Measurements from ENCODE around the gene DTX2.
"Not testable (repeated sequence)": the region's sequence is repeated elsewhere in the genome, so short reads cannot be mapped to it uniquely, and the experiment has no call there.

DTX2 gene

DNA sequence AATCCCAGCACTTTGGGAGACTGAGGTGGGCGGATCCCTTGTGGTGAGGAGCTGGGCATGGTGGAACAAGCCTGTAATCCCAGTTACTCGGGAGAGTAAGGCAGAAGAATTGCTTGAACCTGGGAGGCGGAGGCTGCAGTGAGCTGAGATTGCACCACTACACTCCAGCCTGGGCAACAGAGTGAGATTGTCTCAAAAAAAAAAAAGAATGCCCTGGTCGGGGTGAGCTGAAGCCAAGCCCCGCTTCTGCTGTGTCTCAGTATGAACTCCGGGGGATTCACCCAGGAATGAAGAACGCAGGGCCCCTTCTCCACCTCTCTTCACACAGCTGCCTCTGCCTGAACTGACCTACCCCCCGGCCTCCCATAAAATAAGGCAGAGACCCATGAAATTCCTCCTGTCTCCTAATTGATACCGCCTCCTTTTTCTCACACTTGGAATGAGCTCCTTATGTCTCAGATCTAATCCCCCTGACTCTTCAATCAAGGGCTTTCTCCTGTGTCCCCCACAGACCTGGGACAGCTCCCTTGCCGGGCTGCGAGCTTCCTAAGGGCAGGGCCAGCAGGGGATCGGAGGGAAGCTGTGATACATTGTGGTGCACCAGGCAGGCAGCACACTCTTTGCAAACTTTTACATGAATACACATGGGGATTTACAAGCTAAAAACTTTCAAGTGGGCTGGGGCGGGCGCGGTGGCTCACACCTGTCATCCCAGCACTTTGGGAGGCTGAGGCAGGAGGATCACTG, 37.7 kb upstream of the DTX2 start:
- H4K12ac ChIP-seq (ENCODE audit: low read depth, low read length): no peak overlapping the region
- WGBS (ENCODE audit: extremely low coverage, insufficient coverage, insufficient read length): no CpG with 5 or more reads among the region's 15 CpGs

DNA sequence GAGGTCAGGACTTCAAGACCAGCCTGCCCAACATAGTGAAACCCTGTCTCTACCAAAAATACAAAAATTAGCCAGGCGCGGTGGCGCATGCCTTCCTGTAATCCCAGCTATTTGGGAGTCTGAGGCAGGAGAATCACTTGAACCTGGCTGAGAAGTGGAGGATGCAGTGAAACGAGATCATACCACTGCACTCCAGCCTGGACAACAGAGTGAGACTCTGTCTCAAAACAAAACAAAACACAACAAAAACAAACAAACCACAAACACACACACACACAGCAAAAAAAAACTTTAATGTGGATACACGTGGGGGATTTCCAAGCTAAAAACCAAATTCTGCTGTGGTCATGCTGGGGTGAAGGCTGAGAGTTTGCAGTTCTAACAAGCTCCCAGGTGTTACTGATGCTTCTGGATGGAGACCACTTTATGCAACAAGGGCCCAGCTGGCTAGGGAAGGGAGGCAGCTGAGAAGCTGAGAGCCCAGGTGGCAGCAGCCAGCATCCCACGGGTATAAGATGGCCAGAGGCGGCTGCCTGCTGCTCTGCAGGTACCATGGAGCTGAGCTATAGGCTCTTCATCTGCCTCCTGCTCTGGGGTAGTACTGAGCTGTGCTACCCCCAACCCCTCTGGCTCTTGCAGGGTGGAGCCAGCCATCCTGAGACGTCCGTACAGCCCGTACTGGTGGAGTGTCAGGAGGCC, 36.9 kb upstream of the DTX2 start, which contains the start of gene ZP3:
TSS of gene ZP3 (plus strand) at position 538 of the 699 bp plus-strand sequence. CDS start at position 553, 15 bp downstream.
- no CpG with 5 or more reads among the region's 10 CpGs for WGBS (ENCODE audit: extremely low coverage, insufficient coverage, insufficient read length)
- Histone ChIP-seq H2BK5ac (ENCODE audit: low read depth, low read length, poor library complexity) (peak within 1 kb of the TSS; percentile 57), H3K9me3 (ENCODE audit: insufficient read depth, low read depth, low read length) (no peaks in the 10 kb centered on the region), H4K12ac (ENCODE audit: low read depth, low read length) (no peak within 1 kb of the TSS), H2AFZ (ENCODE audit: insufficient read depth, low read length, poor library complexity) (no peak within 1 kb of the TSS), H4K8ac (ENCODE audit: low read depth, low read length) (peak within 1 kb of the TSS; percentile 37), H3K79me1 (ENCODE audit: low read length) (peaks cover 9% of the 10 kb centered on the region), H2AK5ac (ENCODE audit: low read length) (peak within 1 kb of the TSS; percentile 85), H2BK12ac (ENCODE audit: low read length) (peak within 1 kb of the TSS; percentile 93), H2BK120ac (ENCODE audit: insufficient read depth, low read length, poor library complexity) (peak within 1 kb of the TSS; percentile 90), H3K79me2 (ENCODE audit: control insufficient read depth, insufficient read depth, low read length, poor library complexity) (no peaks in the 10 kb centered on the region), H3K4me3 (ENCODE audit: low read depth, low read length) (no peak within 1 kb of the TSS), H3K4me2 (ENCODE audit: low read length) (no peak within 1 kb of the TSS), H3K27ac (ENCODE audit: low read depth, low read length) (peak within 1 kb of the TSS; percentile 64), H3K23ac (ENCODE audit: low read length) (no peak within 1 kb of the TSS), H3K36me3 (ENCODE audit: control insufficient read depth in 1 of 2, insufficient read depth in 2 of 2, low read length in 2 of 2) (no peaks in the 10 kb centered on the region), H3K4ac (ENCODE audit: low read depth, low read length) (peak within 1 kb of the TSS; percentile 78), H3K9ac (ENCODE audit: low read length) (no peak within 1 kb of the TSS), H3K27me3 (ENCODE audit: insufficient read depth, low read length) (no peaks in the 10 kb centered on the region), H3K14ac (ENCODE audit: low read length) (peak within 1 kb of the TSS; percentile 71), H3K4me1 (ENCODE audit: control insufficient read depth in 1 of 2, insufficient read depth in 2 of 2, low read length in 2 of 2) (peaks cover 13% of the 10 kb centered on the region in 2 experiments), H4K91ac (ENCODE audit: low read depth, low read length) (peak within 1 kb of the TSS; percentile 86), H3K18ac (ENCODE audit: low read length) (peak within 1 kb of the TSS; percentile 48)
- DNase-seq: peak in 1 of 2 donors; percentile 30

More for the DNA sequence above, 37.7 kb upstream of the DTX2 start:
- Histone ChIP-seq H2BK12ac (ENCODE audit: low read length) (peak overlapping the region; percentile 93), H3K9ac (ENCODE audit: low read length) (no peak overlapping the region), H3K18ac (ENCODE audit: low read length) (peak overlapping the region; percentile 48), H2BK5ac (ENCODE audit: low read depth, low read length, poor library complexity) (peak overlapping the region; percentile 57), H3K27ac (ENCODE audit: low read depth, low read length) (peak overlapping the region; percentile 64), H3K9me3 (ENCODE audit: insufficient read depth, low read depth, low read length) (no peaks in the 10 kb centered on the region), H3K23ac (ENCODE audit: low read length) (no peak overlapping the region), H3K79me2 (ENCODE audit: control insufficient read depth, insufficient read depth, low read length, poor library complexity) (no peaks in the 10 kb centered on the region), H3K4me3 (ENCODE audit: low read depth, low read length) (no peak overlapping the region), H2AFZ (ENCODE audit: insufficient read depth, low read length, poor library complexity) (no peak overlapping the region), H3K36me3 (ENCODE audit: control insufficient read depth in 1 of 2, insufficient read depth in 2 of 2, low read length in 2 of 2) (no peaks in the 10 kb centered on the region), H2BK120ac (ENCODE audit: insufficient read depth, low read length, poor library complexity) (peak overlapping the region; percentile 90), H3K79me1 (ENCODE audit: low read length) (peaks cover 9% of the 10 kb centered on the region), H3K14ac (ENCODE audit: low read length) (peak overlapping the region; percentile 71), H4K8ac (ENCODE audit: low read depth, low read length) (peak overlapping the region; percentile 37), H2AK5ac (ENCODE audit: low read length) (peak overlapping the region; percentile 85), H3K4me2 (ENCODE audit: low read length) (no peak overlapping the region), H3K27me3 (ENCODE audit: insufficient read depth, low read length) (no peaks in the 10 kb centered on the region), H4K91ac (ENCODE audit: low read depth, low read length) (peak overlapping the region; percentile 86), H3K4ac (ENCODE audit: low read depth, low read length) (peak overlapping the region; percentile 78), H3K4me1 (ENCODE audit: control insufficient read depth in 1 of 2, insufficient read depth in 2 of 2, low read length in 2 of 2) (peaks cover 13% of the 10 kb centered on the region in 2 experiments)
- DNase-seq: peak in 1 of 2 donors; percentile 27

DNA sequence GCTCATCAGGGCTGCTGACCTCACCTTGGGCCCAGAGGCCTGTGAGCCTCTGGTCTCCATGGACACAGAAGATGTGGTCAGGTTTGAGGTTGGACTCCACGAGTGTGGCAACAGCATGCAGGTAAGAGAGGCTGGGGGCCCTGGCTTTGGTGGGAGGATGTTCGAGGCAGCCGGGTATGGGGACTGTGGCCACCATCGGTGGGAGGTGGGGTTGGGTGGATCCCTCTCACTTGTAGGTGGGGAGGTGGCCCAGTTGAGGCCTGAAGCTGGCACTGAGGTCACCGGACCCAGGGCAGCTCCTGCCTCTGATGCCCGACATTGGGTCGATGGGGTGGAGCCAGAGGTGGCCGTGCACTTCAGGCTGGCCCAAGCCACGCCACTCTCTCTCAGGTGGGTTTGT, 36.4 kb upstream of the DTX2 start:
- Histone ChIP-seq H2AK5ac (ENCODE audit: low read length) (peak overlapping the region; percentile 18), H3K4ac (ENCODE audit: low read depth, low read length) (no peak overlapping the region), H3K79me1 (ENCODE audit: low read length) (peaks cover 9% of the 10 kb centered on the region), H3K4me3 (ENCODE audit: low read depth, low read length) (no peak overlapping the region), H3K79me2 (ENCODE audit: control insufficient read depth, insufficient read depth, low read length, poor library complexity) (no peaks in the 10 kb centered on the region), H4K91ac (ENCODE audit: low read depth, low read length) (peak overlapping the region; percentile 60), H2BK120ac (ENCODE audit: insufficient read depth, low read length, poor library complexity) (peak overlapping the region; percentile 1), H3K18ac (ENCODE audit: low read length) (no peak overlapping the region), H3K4me2 (ENCODE audit: low read length) (no peak overlapping the region), H2BK12ac (ENCODE audit: low read length) (peak overlapping the region; percentile 6), H4K12ac (ENCODE audit: low read depth, low read length) (no peak overlapping the region), H4K8ac (ENCODE audit: low read depth, low read length) (no peak overlapping the region), H3K27me3 (ENCODE audit: insufficient read depth, low read length) (no peaks in the 10 kb centered on the region), H3K27ac (ENCODE audit: low read depth, low read length) (no peak overlapping the region), H3K9me3 (ENCODE audit: insufficient read depth, low read depth, low read length) (no peaks in the 10 kb centered on the region), H3K23ac (ENCODE audit: low read length) (no peak overlapping the region), H2AFZ (ENCODE audit: insufficient read depth, low read length, poor library complexity) (no peak overlapping the region), H3K9ac (ENCODE audit: low read length) (no peak overlapping the region), H3K4me1 (ENCODE audit: control insufficient read depth in 1 of 2, insufficient read depth in 2 of 2, low read length in 2 of 2) (peaks cover 13% of the 10 kb centered on the region in 2 experiments), H2BK5ac (ENCODE audit: low read depth, low read length, poor library complexity) (no peak overlapping the region), H3K36me3 (ENCODE audit: control insufficient read depth in 1 of 2, insufficient read depth in 2 of 2, low read length in 2 of 2) (no peaks in the 10 kb centered on the region), H3K14ac (ENCODE audit: low read length) (no peak overlapping the region)
- no CpG with 5 or more reads among the region's 9 CpGs for WGBS (ENCODE audit: extremely low coverage, insufficient coverage, insufficient read length)
- peak in 1 of 2 donors; percentile 20 for DNase-seq

DNA sequence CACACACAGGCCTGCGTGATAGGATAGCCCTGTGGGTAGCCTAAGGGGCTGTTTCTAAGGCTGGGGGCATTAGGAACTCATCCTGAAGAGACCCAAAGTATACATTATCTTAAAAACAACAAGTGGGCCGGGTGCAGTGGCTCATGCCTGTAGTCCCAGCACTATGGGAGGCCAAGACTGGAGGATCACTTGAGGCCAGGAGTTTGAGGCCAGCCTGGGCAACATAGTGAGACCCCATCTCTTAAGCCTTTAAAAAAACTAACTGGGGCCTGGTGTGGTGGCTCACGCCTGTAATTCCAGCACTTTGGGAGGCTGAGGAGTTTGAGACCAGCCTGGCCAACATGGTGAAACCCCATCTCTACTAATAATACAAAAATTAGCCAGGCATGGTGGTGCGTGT, 36.0 kb upstream of the DTX2 start:
- H4K12ac ChIP-seq (ENCODE audit: low read depth, low read length); H2BK5ac ChIP-seq (ENCODE audit: low read depth, low read length, poor library complexity); H3K27me3 ChIP-seq (ENCODE audit: insufficient read depth, low read length); H3K18ac ChIP-seq (ENCODE audit: low read length); H3K27ac ChIP-seq (ENCODE audit: low read depth, low read length); H3K23ac ChIP-seq (ENCODE audit: low read length); H3K36me3 ChIP-seq (ENCODE audit: control insufficient read depth in 1 of 2, insufficient read depth in 2 of 2, low read length in 2 of 2); H3K4me2 ChIP-seq (ENCODE audit: low read length); H2AFZ ChIP-seq (ENCODE audit: insufficient read depth, low read length, poor library complexity); H3K79me1 ChIP-seq (ENCODE audit: low read length); H3K4ac ChIP-seq (ENCODE audit: low read depth, low read length); H2AK5ac ChIP-seq (ENCODE audit: low read length); H3K9me3 ChIP-seq (ENCODE audit: insufficient read depth, low read depth, low read length); H3K14ac ChIP-seq (ENCODE audit: low read length); DNase-seq; H4K8ac ChIP-seq (ENCODE audit: low read depth, low read length); H2BK120ac ChIP-seq (ENCODE audit: insufficient read depth, low read length, poor library complexity); H2BK12ac ChIP-seq (ENCODE audit: low read length); H4K91ac ChIP-seq (ENCODE audit: low read depth, low read length); H3K4me3 ChIP-seq (ENCODE audit: low read depth, low read length); H3K79me2 ChIP-seq (ENCODE audit: control insufficient read depth, insufficient read depth, low read length, poor library complexity); H3K9ac ChIP-seq (ENCODE audit: low read length): not testable (repeated sequence)
- peaks cover 13% of the 10 kb centered on the region in 2 experiments for H3K4me1 ChIP-seq (ENCODE audit: control insufficient read depth in 1 of 2, insufficient read depth in 2 of 2, low read length in 2 of 2)
- WGBS (ENCODE audit: extremely low coverage, insufficient coverage, insufficient read length): no CpG with 5 or more reads among the region's 4 CpGs
